T-helper 22 cell (primary cell): ENCODE data around the gene PHPT1.
"Not testable (repeated sequence)": the region's sequence is repeated elsewhere in the genome, so short reads cannot be mapped to it uniquely, and the experiment has no call there.

Experiments used
- DNase-seq: peaks from one replicate; pipeline ENCODE4 v3.0.0-alpha.2; 2020; ENCODE audit warnings: low read depth

PHPT1 gene

GRCh38 chr9:136849038-136849959, at the start of gene PHPT1:
TSS of gene PHPT1 (plus strand) at chr9:136849409. CDS start at chr9:136849431, 22 bp downstream.
- DNase-seq: peak; percentile 93

DNA sequence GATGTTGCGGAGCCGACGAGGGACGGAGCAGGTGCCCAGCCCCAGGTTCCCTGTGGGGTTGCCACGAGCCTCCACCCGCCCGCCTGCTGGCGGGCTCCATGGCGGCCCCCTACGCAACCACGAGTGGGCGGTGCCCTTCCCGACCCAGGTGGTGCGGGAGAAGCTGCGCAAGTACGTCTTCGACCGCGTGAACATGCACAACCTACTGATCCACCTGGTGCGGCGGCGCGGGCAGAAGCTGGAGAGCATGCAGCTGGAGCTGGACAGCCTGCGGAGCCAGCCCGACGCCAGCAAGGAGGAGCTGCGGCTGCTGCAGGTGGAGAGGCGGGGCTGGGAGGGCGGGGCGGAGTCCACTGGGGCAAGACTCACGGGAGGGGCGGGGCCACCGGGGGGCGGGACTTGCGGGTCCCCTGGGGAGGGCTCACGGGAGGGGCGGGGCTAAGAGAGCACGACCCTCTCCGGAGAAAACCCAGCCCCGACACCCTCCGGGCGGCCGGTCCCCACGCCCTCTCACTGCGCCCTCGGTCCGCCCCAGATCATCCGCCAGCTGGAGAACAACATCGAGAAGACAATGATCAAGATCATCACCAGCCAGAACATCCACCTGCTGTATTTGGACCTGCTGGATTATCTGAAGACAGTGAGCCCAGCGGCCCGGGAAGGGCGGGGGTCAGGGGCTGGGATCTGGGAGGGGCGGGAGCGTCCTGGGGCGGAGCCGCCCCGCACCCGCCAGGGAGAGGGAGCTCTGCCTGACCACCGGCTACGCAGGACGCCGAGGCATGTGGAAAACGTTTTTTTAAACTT, 49.2 kb upstream of the PHPT1 start:
- DNase-seq: peak; percentile 84

DNA sequence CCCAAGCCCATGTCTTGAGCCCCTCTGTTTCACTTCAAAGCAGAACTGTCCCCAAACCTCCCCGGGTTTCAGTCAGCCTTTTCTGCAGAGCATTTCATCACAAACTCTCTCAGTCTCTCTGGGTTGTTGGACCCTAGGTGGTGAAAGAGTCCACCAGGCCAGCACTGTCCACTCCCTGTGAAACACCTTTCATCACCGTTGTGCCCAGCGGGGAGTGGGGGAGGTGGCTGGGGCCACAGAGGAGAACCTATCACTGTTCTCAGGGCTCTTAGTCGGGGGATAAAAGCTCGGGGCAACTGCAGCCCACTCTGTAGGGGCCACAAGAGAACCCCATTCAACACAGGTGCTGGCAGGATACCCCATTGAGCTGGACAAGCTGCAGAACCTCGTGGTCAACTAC, 46.9 kb upstream of the PHPT1 start:
- no peak for DNase-seq

GRCh38 chr9:136803009-136803550, 46.1 kb upstream of the PHPT1 start:
- DNase-seq: not testable (repeated sequence)

GRCh38 chr9:136803551-136804508, 45.4 kb upstream of the PHPT1 start:
- DNase-seq: no peak

- DNase-seq: no peak
Observed at GRCh38 chr9:136804509-136805206, 44.6 kb upstream of the PHPT1 start.

DNA sequence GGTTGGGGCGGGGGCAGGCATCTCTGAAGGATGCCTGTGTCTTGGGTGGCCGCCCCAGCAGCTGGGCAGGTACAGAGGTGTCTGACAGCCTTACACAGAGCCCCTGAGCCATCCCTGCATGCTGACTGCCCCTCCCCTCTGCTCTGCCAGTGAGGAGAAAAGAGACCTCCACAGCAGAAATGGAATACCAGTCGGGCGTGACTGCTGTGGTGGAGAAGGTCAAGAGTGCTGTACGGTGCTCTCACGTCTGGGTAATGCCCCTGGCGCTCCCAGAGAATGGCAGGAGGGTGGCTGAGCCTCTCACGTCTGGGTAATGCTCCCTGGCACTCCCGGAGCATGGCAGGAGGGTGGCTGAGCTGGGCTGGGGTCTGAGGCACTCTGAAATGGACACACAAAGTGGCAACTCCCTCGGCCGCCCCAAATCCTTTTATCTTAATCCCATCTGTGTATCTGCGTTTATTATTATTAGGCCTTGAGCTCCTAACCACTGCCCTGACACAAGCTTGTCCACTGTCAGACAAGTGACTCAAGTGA, 43.9 kb upstream of the PHPT1 start:
- no peak for DNase-seq

- DNase-seq: no peak
Observed at GRCh38 chr9:136806067-136806466, 43.1 kb upstream of the PHPT1 start.

GRCh38 chr9:136806631-136807201, 42.5 kb upstream of the PHPT1 start:
- DNase-seq: no peak

DNA sequence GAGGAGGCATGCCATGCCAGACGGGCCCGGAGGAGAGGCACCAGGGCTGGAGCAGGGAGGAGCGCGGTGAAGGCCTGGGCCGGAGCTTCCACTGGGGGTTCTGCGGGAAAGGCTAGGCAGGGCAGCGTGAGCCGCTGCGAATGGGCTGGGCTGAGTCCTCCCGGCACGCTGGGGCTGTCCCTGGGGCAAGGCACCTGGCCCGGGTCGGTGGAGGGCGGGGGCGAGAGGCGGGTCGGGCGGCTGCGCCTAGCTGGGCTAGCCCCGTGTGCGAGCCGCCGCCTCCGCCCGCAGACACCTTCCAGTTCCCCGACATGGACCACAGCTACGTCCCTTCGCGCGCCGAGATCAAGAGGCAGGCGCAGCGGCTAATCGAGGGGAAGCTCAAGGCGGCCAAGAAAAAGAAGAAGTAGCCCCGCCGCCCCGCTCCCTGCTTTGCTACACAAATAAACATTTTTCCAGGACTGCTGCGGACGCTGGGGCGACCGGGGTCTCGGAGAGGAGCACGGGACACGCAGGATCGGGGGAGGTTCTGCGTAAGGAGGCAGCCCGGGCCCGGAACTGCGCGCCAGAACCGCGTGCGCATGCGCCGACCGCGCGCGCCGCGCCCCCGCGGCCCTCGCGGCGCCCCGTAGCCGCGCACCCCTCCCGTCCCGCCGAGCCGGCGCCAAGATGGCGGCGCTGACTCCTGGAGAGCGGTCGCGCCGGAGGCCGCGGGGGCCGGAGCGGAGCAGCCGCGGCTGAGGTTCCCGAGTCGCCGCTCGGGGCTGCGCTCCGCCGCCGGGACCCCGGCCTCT, 41.7 kb upstream of the PHPT1 start, which contains the start of gene RABL6:
TSS of gene RABL6 (plus strand) at position 668 of the 794 bp plus-strand sequence. CDS start 249 bp downstream, outside the sequence.
- DNase-seq: peak; percentile 66

DNA sequence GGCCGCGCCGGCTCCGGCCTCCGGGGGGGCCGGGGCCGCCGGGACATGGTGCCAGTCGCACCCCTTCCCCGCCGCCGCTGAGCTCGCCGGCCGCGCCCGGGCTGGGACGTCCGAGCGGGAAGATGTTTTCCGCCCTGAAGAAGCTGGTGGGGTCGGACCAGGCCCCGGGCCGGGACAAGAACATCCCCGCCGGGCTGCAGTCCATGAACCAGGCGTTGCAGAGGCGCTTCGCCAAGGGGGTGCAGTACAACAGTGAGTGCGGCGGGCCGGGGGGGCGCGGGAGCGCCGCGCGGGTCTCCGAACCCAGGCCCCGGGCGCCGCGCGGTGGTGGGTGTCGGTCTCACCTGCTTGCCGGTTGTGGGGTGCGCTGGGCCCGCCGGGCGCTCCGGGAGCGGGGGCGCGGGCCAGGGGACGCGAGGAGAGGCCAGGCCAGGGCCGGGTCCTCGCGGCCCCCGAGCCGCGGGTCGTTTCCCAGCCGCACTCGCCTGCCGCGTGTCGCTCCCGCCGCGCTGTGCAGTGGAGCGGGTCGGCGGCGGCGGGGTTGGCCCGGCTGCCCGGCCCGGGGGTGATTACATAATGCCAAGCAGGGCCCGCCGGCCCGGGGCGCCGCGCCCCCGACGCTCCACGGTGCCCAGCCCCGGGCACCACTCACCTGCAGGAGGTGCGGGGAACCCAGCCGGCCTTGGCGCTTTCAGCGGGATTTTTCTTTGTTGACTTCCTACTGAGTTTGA, 41.0 kb upstream of the PHPT1 start:
- peak; percentile 25 for DNase-seq

- no peak for DNase-seq
Observed at GRCh38 chr9:136808806-136809158, 40.4 kb upstream of the PHPT1 start.

DNA sequence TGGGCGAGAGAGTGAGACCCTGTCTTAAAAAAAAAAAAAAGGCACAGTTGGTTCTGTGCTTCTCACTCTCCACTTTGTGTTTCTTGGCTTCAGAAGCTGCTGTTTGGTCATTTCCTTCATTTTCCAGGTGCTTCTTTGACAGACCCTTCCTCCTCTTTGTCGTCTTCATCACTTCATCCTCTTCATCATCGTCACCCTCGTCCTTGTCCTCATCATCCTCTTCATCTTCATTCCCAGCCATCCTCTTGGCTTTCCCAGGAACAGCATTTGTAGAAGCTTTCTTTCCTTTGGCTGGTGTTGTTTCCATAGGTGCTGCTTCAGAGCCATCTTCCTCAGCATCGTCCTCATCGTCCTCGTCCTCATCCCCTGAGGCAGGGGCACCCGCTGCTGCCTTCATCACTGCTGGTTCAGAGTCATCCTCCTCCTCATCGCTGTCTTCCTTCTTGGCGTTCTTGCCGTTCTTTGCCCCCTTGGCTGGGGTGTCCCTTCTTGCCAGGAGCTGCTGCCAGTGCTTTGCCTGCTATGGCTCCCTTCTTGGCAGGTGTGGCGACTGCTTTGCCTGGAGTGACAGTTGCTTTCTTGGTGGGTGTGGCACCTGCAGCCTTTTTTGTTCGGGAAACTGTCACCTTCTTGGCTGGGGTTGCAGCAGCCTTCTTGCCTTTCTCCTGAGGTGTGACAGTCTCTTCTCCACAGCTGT, 34.3 kb upstream of the PHPT1 start:
- DNase-seq: no peak

DNA sequence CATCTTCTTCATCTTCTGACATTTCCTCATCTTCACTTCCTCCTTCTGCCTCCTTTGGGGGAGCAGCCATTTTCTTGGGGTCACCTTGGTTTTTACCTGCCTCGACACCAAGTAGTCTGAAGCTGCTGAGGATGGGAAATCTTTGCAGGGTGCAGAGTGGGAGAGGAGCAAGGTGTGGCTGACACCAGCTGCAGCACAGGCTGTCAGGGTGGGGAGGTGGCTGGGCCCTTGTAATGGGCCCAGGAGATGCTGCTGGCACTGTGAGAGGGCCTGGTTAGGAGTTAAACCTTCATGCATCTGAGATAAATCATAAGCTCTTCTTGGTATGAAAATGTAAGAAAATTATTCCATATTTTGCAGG, 33.8 kb upstream of the PHPT1 start:
- DNase-seq: no peak

DNA sequence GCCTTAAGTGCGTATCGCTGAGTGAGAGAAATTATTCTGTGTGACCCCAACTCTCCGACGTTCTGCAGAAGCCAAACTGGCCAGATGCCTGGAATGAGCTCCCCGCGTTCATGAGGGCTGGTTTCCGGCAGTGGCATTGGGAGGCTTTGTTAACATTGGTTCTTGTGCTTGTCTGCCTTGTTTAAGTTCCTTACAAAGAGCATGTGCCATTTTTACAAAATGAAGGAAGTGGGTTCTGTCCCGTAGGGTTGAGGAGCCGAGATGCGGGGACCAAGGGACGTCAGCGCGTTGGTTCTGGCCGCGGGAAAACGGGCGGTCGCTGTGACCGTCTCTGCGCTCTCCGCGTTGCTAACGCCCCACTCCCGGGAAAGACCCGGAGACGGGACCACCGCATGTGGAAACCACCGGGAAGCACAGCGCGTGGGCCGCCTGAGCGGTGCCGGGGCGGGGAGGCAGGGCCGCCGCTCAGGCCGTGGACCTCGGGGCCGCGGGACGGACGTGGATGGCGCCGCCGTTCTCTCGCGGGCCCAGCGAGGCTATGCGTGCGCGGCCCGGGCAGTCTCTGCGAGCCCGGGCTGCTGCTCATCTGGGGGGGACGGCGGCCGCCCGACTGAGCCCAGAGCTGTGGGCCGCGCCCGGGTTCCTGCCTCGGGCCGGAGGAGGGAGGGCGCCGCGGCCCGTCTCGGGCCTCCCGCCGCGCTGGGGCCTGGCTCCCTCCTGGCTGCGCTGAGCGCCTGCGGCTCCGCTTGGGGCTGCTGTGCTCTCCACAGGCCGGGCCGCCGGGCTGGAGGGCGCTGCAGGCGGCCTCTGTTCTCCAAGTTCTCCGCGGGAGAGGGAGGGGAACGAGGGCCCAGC, 28.0 kb upstream of the PHPT1 start:
- DNase-seq: no peak

GRCh38 chr9:136821826-136822544, 27.2 kb upstream of the PHPT1 start:
- DNase-seq: no peak
